Activated T-helper 2 cell treated with anti-CD3 and anti-CD28 coated beads, Interferon-gamma antibody, Interleukin-2, Interleukin-4, amounts not matched to agents 10 μg/mL and 5 μg/mL and 100 μg/mL, durations not matched to agents 14 hours and 24 hours and 36 hours (primary cell): ENCODE data around the gene SLC16A10. TPM values are rescaled to one million over a fixed set of nuclear protein-coding genes. Genes with fewer than 3 reads are reported as not detected.

Experiments used
- DNase-seq: peaks from one replicate; pipeline ENCODE4 v3.0.0; 2021; ENCODE audit warnings: low spot score
- H3K27ac Mint-ChIP-seq: one replicate; pipeline ENCODE4 v1.8.0; 2021; ENCODE audit warnings: mixed read lengths
- H3K27me3 Mint-ChIP-seq: one replicate; pipeline ENCODE4 v1.8.0; 2021; ENCODE audit warnings: low read depth, mixed read lengths
- H3K36me3 Mint-ChIP-seq: one replicate; pipeline ENCODE4 v1.8.0; 2021; ENCODE audit warnings: low read depth, mixed read lengths
- H3K4me1 Mint-ChIP-seq: one replicate; pipeline ENCODE4 v1.8.0; 2021; ENCODE audit warnings: low read depth, mixed read lengths
- H3K4me3 Mint-ChIP-seq: one replicate; pipeline ENCODE4 v1.8.0; 2021; ENCODE audit warnings: low read depth, mild to moderate bottlenecking, moderate library complexity, mixed read lengths
- H3K9me3 Mint-ChIP-seq: one replicate; pipeline ENCODE4 v1.8.0; 2021; ENCODE audit warnings: mixed read lengths
- intact Hi-C: fragments of 100-400 bp; cut with micrococcal nuclease; formaldehyde crosslinking; loops from one replicate; pipeline ENCODE4 v1.15.1; 2023
- total RNA-seq: library from RNA; stranded (reverse); gene quantifications from 2 replicates; pipeline ENCODE4 v1.2.3, GENCODE V29; 2022

The SLC16A10 gene
- total RNA-seq, 1 donor from 2014 or later = 2.9 TPM

- no peaks in the 10 kb centered on the region for H3K9me3 Mint-ChIP-seq
- H3K4me1 Mint-ChIP-seq = peaks cover 5% of the 10 kb centered on the region
- H3K27me3 Mint-ChIP-seq = no peaks in the 10 kb centered on the region
- DNase-seq = no peak
- no peak overlapping the region for H3K27ac Mint-ChIP-seq
- H3K4me3 Mint-ChIP-seq = no peak overlapping the region
- H3K36me3 Mint-ChIP-seq = no peaks in the 10 kb centered on the region
- intact Hi-C loops = loop anchor here (10.0 kb wide), 1 partner anchor 680 kb away; no protein-coding TSS in a partner anchor
Measured at GRCh38 chr6:111204305-111204704, 117.0 kb downstream of the SLC16A10 start.

- no peaks in the 10 kb centered on the region for H3K27me3 Mint-ChIP-seq
- no peak overlapping the region for H3K4me3 Mint-ChIP-seq
- H3K4me1 Mint-ChIP-seq = peaks cover 5% of the 10 kb centered on the region
- H3K27ac Mint-ChIP-seq = no peak overlapping the region
- no peaks in the 10 kb centered on the region for H3K9me3 Mint-ChIP-seq
- no peak for DNase-seq
- intact Hi-C loops = loop anchor here (10.0 kb wide), 1 partner anchor 680 kb away; no protein-coding TSS in a partner anchor
- H3K36me3 Mint-ChIP-seq = no peaks in the 10 kb centered on the region
Measured at GRCh38 chr6:111204881-111205280, 117.6 kb downstream of the SLC16A10 start.

- H3K27me3 Mint-ChIP-seq = no peaks in the 10 kb centered on the region
- H3K4me1 Mint-ChIP-seq = peaks cover 5% of the 10 kb centered on the region
- no peaks in the 10 kb centered on the region for H3K36me3 Mint-ChIP-seq
- H3K4me3 Mint-ChIP-seq = no peak overlapping the region
- no peak overlapping the region for H3K27ac Mint-ChIP-seq
- intact Hi-C loops = loop anchor here (10.0 kb wide), 1 partner anchor 681 kb away; no protein-coding TSS in a partner anchor
- H3K9me3 Mint-ChIP-seq = no peaks in the 10 kb centered on the region
- no peak for DNase-seq
Measured at GRCh38 chr6:111205502-111205901, 118.2 kb downstream of the SLC16A10 start.

GRCh38 chr6:111207141-111207858 lies 120.0 kb downstream of the SLC16A10 start:
- H3K4me3 Mint-ChIP-seq = no peak overlapping the region
- no peak overlapping the region for H3K27ac Mint-ChIP-seq
- no peak for DNase-seq
- no peaks in the 10 kb centered on the region for H3K4me1 Mint-ChIP-seq
- intact Hi-C loops = loop anchor here (10.0 kb wide), 1 partner anchor 682 kb away; no protein-coding TSS in a partner anchor
- H3K36me3 Mint-ChIP-seq = no peaks in the 10 kb centered on the region
- H3K27me3 Mint-ChIP-seq = no peaks in the 10 kb centered on the region
- no peaks in the 10 kb centered on the region for H3K9me3 Mint-ChIP-seq

- H3K4me1 Mint-ChIP-seq = no peaks in the 10 kb centered on the region
- DNase-seq = no peak
- no peak overlapping the region for H3K27ac Mint-ChIP-seq
- H3K4me3 Mint-ChIP-seq = no peak overlapping the region
- H3K9me3 Mint-ChIP-seq = no peaks in the 10 kb centered on the region
- intact Hi-C loops = loop anchor here (10.0 kb wide), 1 partner anchor 684 kb away; no protein-coding TSS in a partner anchor
- H3K36me3 Mint-ChIP-seq = no peaks in the 10 kb centered on the region
- no peaks in the 10 kb centered on the region for H3K27me3 Mint-ChIP-seq
Measured at GRCh38 chr6:111208933-111209332, 121.6 kb downstream of the SLC16A10 start.

- no peak for DNase-seq
- no peaks in the 10 kb centered on the region for H3K9me3 Mint-ChIP-seq
- intact Hi-C loops = loop anchor here (1.0 kb wide), 2 partner anchors 153 to 199 kb away; no protein-coding TSS in a partner anchor
Measured at GRCh38 chr6:111210194-111210728, 123.0 kb downstream of the SLC16A10 start.

GRCh38 chr6:111211411-111212030 lies 124.2 kb downstream of the SLC16A10 start:
- H3K27me3 Mint-ChIP-seq = no peaks in the 10 kb centered on the region

More at GRCh38 chr6:111210194-111210728, 123.0 kb downstream of the SLC16A10 start:
- Mint-ChIP-seq H3K4me1 (no peaks in the 10 kb centered on the region), H3K27ac (no peak overlapping the region), H3K36me3 (no peaks in the 10 kb centered on the region), H3K4me3 (no peak overlapping the region), H3K27me3 (no peaks in the 10 kb centered on the region)

GRCh38 chr6:111212625-111213024 lies 125.3 kb downstream of the SLC16A10 start:
- H3K9me3 Mint-ChIP-seq = no peaks in the 10 kb centered on the region
- no peak overlapping the region for H3K4me3 Mint-ChIP-seq
- no peak overlapping the region for H3K27ac Mint-ChIP-seq
- intact Hi-C loops = no loop called here
- DNase-seq = no peak
- H3K4me1 Mint-ChIP-seq = no peaks in the 10 kb centered on the region
- no peaks in the 10 kb centered on the region for H3K36me3 Mint-ChIP-seq
- H3K27me3 Mint-ChIP-seq = no peaks in the 10 kb centered on the region

More at GRCh38 chr6:111211411-111212030, 124.2 kb downstream of the SLC16A10 start:
- intact Hi-C loops = no loop called here
- H3K27ac Mint-ChIP-seq = no peak overlapping the region
- no peak for DNase-seq
- H3K4me3 Mint-ChIP-seq = no peak overlapping the region
- no peaks in the 10 kb centered on the region for H3K36me3 Mint-ChIP-seq
- no peaks in the 10 kb centered on the region for H3K9me3 Mint-ChIP-seq
- H3K4me1 Mint-ChIP-seq = no peaks in the 10 kb centered on the region

- Mint-ChIP-seq H3K4me1 (no peaks in the 10 kb centered on the region), H3K27ac (no peak overlapping the region), H3K36me3 (no peaks in the 10 kb centered on the region), H3K27me3 (no peaks in the 10 kb centered on the region), H3K4me3 (no peak overlapping the region), H3K9me3 (no peaks in the 10 kb centered on the region)
- intact Hi-C loops = no loop called here
- no peak for DNase-seq
Measured at GRCh38 chr6:111215131-111215530, 127.8 kb downstream of the SLC16A10 start.

- Mint-ChIP-seq H3K4me3 (no peak overlapping the region), H3K4me1 (peaks cover 3% of the 10 kb centered on the region), H3K36me3 (no peaks in the 10 kb centered on the region), H3K27ac (no peak overlapping the region), H3K27me3 (no peaks in the 10 kb centered on the region), H3K9me3 (no peaks in the 10 kb centered on the region)
- no peak for DNase-seq
- intact Hi-C loops = no loop called here
Measured at GRCh38 chr6:111219785-111220184, 132.5 kb downstream of the SLC16A10 start.

- no peak for DNase-seq
- intact Hi-C loops = no loop called here
- no peaks in the 10 kb centered on the region for H3K36me3 Mint-ChIP-seq
- H3K27ac Mint-ChIP-seq = no peak overlapping the region
- H3K9me3 Mint-ChIP-seq = no peaks in the 10 kb centered on the region
- H3K4me1 Mint-ChIP-seq = peaks cover 3% of the 10 kb centered on the region
- H3K27me3 Mint-ChIP-seq = no peaks in the 10 kb centered on the region
- no peak overlapping the region for H3K4me3 Mint-ChIP-seq
Measured at GRCh38 chr6:111220383-111221031, 133.2 kb downstream of the SLC16A10 start.

- H3K27me3 Mint-ChIP-seq = no peaks in the 10 kb centered on the region
- intact Hi-C loops = no loop called here
- H3K4me3 Mint-ChIP-seq = no peak overlapping the region
- H3K36me3 Mint-ChIP-seq = no peaks in the 10 kb centered on the region
- H3K27ac Mint-ChIP-seq = no peak overlapping the region
- no peak for DNase-seq
- no peaks in the 10 kb centered on the region for H3K9me3 Mint-ChIP-seq
- H3K4me1 Mint-ChIP-seq = peaks cover 3% of the 10 kb centered on the region
Measured at GRCh38 chr6:111221804-111222203, 134.5 kb downstream of the SLC16A10 start.
